HG03571 (cell line): ENCODE data around the gene EGFR.

ENCODE experiments used
- ATAC-seq: cut with Tn5 transposase; IDR thresholded peaks from one replicate; pipeline ENCODE4 v1.9.1; 2021; ENCODE audit not compliant: unreplicated experiment

The EGFR gene

GRCh38 chr7:55099821-55100543 is 81.2 kb downstream of the EGFR start:
- no peak for ATAC-seq

- no peak for ATAC-seq
Observed at GRCh38 chr7:55100544-55101327, 81.9 kb downstream of the EGFR start.

GRCh38 chr7:55101359-55101758 is 82.5 kb downstream of the EGFR start:
- no peak for ATAC-seq

- no peak for ATAC-seq
Observed at GRCh38 chr7:55104123-55104522, 85.3 kb downstream of the EGFR start.

GRCh38 chr7:55104712-55105433 is 86.1 kb downstream of the EGFR start:
- no peak for ATAC-seq

- no peak for ATAC-seq
Observed at GRCh38 chr7:55105952-55106351, 87.1 kb downstream of the EGFR start.

- ATAC-seq, result no peak
Observed at GRCh38 chr7:55107946-55108345, 89.1 kb downstream of the EGFR start.

- no peak for ATAC-seq
Observed at GRCh38 chr7:55108401-55108800, 89.6 kb downstream of the EGFR start.

GRCh38 chr7:55108818-55109217 is 90.0 kb downstream of the EGFR start:
- no peak for ATAC-seq

- no peak for ATAC-seq
Observed at GRCh38 chr7:55109404-55110167, 90.8 kb downstream of the EGFR start.

- no peak for ATAC-seq
Observed at GRCh38 chr7:55110282-55110992, 91.6 kb downstream of the EGFR start.

GRCh38 chr7:55110993-55111361 is 92.2 kb downstream of the EGFR start:
- no peak for ATAC-seq

- ATAC-seq, result no peak
Observed at GRCh38 chr7:55112056-55112455, 93.2 kb downstream of the EGFR start.

- ATAC-seq, result no peak
Observed at GRCh38 chr7:55113760-55114540, 95.1 kb downstream of the EGFR start.

- no peak for ATAC-seq
Observed at GRCh38 chr7:55117286-55117685, 98.5 kb downstream of the EGFR start.

GRCh38 chr7:55118426-55118825 is 99.6 kb downstream of the EGFR start:
- no peak for ATAC-seq

- ATAC-seq, result no peak
Observed at GRCh38 chr7:55119571-55119970, 100.8 kb downstream of the EGFR start.

- no peak for ATAC-seq
Observed at GRCh38 chr7:55120074-55120473, 101.3 kb downstream of the EGFR start.

GRCh38 chr7:55120501-55121198 is 101.8 kb downstream of the EGFR start:
- ATAC-seq, result no peak
